G401 (cell line): ENCODE measurements around the gene PRKAR1B. TPM values are rescaled to one million over a fixed set of nuclear protein-coding genes. Genes with fewer than 3 reads are reported as not detected.
"Not testable (repeated sequence)": the region's sequence is repeated elsewhere in the genome, so short reads cannot be mapped to it uniquely, and the experiment has no call there.

Source experiments
- DNase-seq: peaks from one replicate; pipeline ENCODE4 v3.0.0-alpha.2; 2015; ENCODE audit warnings: low spot score
- in situ Hi-C: cut with HindIII; loops from 2 replicates; pipeline ENCODE4 v1.10.0; 2016; ENCODE audit warnings: low sequenced_read_pairs, mixed read lengths
- total RNA-seq: library from RNA; depleted of rRNA; stranded (reverse); fragments of >200 nt; shearing (Covaris generic); gene quantifications from 2 replicates; pipeline ENCODE4 v1.2.3, GENCODE V29; 2014

The PRKAR1B gene
- total RNA-seq, 1 experiment from 2014 or later, result 83.1 TPM

- DNase-seq, in situ Hi-C loops: not testable (repeated sequence)
Observed at GRCh38 chr7:744128-744520, 17.0 kb upstream of the PRKAR1B start.

- in situ Hi-C loops, DNase-seq: not testable (repeated sequence)
Observed at GRCh38 chr7:743341-744127, 16.5 kb upstream of the PRKAR1B start.

DNA sequence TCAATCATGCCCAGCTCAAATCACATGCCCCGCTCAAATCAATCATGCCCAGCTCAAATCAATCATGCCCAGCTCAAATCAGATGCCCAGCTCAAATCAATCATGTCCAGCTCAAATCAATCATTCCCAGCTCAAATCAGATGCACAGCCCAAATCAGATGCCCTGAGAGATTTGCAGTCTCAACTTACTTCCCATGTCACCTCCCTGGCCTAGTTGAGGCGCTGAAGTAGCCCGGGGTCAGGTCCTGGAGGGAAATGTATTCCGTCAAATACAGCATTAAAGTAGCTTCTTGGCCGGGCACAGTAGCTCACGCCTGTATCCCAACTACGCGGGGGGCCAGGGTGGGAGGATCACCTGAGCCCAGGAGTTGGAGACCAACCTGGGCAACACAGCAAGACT lies 15.7 kb upstream of the PRKAR1B start:
- no peak for DNase-seq
- in situ Hi-C loops, result no loop called here

DNA sequence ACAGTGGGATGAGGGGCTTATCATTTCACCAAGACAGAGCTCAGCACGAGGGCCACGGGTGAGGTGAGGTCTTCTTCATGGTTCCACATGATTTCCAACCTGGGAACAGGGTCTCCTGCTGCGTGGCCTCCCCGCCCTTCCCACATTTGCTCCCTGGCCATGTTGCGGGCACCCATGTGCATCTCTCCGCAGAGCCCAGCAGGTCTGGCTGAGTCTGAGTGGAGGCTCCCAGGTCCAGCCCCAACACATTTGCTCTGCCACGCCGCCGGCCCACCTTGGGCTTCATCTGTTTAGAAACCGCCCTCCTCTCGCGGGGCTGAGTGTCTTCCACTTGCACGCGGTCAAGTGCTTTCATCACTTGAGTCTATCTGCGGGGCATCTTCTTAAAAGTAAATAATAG lies 14.8 kb upstream of the PRKAR1B start:
- DNase-seq, result no peak
- in situ Hi-C loops, result no loop called here

DNA sequence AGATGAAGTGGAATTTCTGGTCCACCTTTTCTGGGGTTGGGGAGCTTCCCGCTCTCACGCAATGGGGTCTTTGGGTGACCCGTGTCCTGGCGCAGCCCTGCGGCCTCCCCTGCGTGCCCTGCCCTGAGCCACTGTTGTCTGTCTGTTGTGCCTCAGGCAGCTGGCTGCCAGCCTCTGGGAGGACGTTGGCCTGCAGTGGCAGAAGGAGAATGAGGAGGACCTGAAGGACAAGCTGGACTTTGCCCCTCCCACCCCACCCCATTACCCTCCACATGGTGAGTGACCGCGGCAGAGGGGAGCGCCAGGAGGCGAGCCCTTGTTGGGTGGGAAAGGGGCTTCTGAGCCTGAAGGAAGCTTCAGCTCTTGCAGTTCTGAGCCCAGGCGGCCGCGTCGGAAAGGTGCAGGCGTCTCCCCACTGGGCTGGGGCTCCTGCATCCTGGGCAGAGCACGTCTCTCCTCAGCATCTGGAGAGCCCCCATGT lies 14.2 kb upstream of the PRKAR1B start:
- in situ Hi-C loops, result no loop called here
- no peak for DNase-seq

GRCh38 chr7:739983-740942 lies 13.2 kb upstream of the PRKAR1B start:
- no peak for DNase-seq
- in situ Hi-C loops, result no loop called here

DNA sequence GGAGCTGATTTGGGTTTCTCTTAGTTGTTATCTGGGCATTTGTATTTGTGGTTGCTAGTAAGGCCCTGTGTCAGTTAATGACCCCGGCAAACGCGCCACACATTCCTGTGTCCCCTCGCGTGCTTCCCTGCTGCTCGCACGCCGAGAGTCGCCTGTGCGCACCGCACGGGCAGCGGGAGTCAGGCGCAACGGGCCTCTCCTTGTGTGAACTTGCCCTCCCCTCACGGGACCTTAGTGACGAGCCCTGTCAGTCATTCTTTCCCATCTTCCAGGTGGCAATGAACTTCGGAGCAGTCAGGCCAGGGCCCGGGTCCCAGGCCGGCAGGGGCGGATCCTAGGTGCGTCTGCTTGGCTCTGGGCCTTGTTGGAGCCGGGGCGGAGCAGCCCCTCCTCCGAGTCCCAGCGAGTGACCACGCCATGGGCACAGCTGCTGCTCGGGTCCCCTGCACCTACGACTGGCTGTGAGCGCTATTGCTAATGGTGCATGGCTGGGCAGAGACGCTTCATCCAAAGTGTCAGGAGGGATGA lies 12.4 kb upstream of the PRKAR1B start:
- in situ Hi-C loops, result no loop called here
- DNase-seq, result no peak

DNA sequence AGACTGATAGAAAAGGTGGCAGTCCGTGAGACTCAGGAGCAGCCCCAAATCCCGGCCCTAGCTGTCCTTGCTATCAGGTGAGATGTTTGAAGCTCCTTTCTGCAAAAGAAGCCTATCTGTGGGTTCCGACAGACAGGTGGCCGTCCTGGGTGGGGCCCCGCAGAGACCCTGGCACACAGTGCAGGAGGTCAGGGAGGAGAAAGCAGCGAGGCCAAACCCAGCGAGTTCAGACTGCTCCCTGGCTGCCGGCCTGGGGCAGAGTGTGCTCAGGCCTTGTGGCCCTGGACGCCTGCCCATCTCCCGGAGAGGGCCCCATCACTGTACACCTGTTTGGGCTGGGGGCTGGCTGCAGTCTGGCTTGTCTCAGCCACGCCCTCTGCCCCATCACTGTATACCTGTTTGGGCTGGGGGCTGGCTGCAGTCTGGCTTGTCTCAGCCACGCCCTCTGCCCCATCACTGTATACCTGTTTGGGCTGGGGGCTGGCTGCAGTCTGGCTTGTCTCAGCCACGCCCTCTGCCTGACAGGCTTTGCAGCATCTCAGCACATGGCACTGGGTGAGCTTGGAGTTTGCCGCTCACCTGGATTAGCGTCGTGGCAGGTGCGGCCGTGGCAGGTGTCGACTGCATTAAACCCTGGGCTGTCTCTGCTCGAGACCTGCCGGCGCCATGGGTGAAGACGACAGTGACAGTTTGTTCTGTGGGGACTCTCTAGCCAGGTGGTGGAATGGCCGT lies 11.8 kb upstream of the PRKAR1B start:
- DNase-seq, result peak; percentile 90
- in situ Hi-C loops, result no loop called here

GRCh38 chr7:738241-738640 lies 11.2 kb upstream of the PRKAR1B start:
- in situ Hi-C loops, result no loop called here
- DNase-seq, result no peak

DNA sequence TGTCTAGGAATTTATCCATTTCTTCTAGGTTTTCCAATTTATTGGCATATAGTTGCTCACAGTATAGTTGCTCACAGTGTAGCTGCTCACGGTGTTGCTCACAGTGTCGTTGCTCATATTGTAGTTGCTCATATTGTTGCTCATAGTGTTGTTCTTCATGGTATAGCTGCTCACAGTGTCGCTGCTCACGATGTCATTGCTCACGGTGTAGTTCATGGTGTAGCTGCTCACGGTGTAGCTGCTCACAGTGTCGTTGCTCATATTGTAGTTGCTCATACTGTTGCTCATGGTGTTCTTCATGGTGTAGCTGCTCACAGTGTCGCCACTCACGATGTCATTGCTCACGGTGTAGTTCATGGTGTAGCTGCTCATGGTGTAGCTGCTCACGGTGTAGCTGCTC lies 7.7 kb upstream of the PRKAR1B start:
- DNase-seq, result no peak
- in situ Hi-C loops, result no loop called here

DNA sequence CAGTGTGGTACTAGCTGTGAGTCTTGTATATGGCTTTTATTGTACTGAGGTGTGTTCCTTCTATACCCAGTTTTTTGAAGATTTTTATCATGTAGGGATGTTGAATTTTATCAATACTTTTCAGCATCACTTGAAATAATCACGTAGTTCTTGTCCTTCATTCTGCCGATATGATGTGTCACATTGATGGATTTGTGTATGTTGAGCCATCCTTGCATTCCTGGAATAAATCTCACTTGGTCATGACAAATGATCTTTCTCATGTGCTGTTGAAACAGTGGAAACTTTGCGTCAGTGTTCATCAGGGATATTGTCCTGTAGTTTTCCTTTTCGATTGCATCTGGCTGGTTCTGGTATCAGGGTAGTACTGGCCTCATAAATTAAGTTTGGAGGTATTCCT lies 7.1 kb upstream of the PRKAR1B start:
- in situ Hi-C loops, result no loop called here
- no peak for DNase-seq

DNA sequence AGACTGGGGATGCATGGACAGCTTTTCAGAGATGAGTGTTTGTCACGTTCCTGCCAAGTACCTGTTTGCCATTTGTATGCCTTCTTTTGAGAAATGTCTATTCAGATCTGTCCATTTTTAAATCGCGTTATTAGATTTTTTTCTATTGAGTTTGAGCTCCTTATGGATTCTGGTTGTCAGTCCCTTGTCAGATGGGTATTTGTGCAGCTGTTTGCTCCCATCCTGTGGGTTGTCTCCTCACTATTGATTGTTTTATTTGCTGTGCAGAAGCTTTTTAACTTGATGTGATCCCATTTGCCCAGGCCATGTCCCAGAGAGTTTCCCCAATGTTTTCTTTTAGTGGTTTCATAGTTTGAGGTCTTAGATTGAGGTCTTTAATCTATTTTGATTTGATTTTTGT lies 5.5 kb upstream of the PRKAR1B start:
- no peak for DNase-seq
- in situ Hi-C loops, result no loop called here

DNA sequence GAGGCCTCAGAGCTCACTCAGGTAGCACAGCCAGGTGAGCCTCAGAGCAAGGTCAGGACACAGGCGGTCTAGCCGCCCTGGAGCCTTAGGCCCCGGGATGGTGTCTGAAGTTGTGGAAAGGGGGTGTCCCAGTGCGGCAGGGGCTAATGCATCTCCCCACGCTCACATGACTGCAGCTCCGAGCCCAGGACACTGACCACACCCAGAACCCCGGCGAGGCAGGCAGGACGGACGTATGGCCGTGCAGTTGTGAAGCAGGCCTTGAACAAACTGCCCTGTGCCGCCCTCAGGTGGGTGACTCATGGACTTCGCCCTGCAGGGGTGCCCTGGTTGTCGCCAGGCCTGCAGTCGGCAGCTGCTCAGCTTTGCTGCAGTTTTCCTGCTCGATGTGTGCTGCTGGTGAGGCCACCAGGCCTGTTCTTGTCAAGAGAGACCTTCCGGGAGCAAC lies 5.0 kb upstream of the PRKAR1B start:
- in situ Hi-C loops, result no loop called here
- peak; percentile 75 for DNase-seq

- DNase-seq, result no peak
- in situ Hi-C loops, result no loop called here
Observed at GRCh38 chr7:731440-732085, 4.5 kb upstream of the PRKAR1B start.

- in situ Hi-C loops, result no loop called here
- no peak for DNase-seq
Observed at GRCh38 chr7:730501-731439, 3.7 kb upstream of the PRKAR1B start.

DNA sequence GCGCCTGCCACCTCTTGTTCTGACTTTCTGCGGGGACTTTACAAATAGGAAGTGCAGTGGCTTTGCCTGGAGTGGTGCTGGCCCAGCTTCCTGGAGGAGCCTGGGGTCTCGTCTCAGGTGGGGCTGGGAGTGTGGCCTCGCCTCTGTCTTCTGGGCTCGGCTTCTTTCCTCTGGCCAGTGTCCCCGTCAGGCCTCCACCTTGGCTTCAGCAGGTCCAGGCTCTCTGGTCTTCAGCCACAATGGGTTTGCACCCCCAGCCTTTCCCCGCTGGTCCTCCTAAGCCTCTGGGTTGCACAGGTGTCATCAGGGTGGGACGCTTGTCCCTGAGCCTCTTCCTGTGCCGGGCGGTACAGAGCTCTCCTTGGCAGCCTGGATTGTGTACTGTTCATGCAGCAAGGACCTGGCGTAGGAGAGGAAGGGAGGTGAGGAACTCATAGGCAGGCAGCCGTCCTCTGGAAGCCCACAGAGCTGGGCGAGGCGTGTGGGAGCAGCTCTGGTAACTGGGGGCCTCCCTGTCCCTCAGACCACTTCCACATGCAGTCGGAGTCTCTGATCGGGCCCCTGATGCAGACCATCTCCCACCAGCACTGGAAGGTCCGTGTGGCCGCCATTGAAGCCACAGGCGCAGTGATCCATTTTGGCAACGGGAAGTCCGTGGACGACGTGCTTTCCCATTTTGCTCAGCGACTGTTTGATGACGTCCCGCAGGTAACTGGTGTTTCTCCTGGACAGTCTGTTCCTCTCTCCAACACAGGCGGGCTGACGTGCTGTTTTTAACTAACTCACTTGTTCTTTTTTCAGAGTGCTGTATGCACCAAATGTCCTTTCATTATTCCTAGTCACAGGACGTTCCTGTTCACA lies 2.3 kb upstream of the PRKAR1B start:
- DNase-seq, result no peak
- in situ Hi-C loops, result no loop called here

GRCh38 chr7:728602-729001 lies 1.5 kb upstream of the PRKAR1B start:
- in situ Hi-C loops, result no loop called here
- no peak for DNase-seq
